ENCODE measurements around the gene IFNK.
"Not testable (repeated sequence)": the region's sequence is repeated elsewhere in the genome, so short reads cannot be mapped to it uniquely, and the experiment has no call there.

The IFNK gene

GRCh38 chr9:27524236-27524635, at the start of gene IFNK:
TSS of gene IFNK (plus strand) at chr9:27524290. CDS start at chr9:27524337, 47 bp downstream.
- DNase-seq (ENCODE audit: low read depth in 2 of 2), result no peak

- DNase-seq (ENCODE audit: low read depth in 2 of 2), result no peak
These were observed 49.8 kb upstream of the IFNK start for GRCh38 chr9:27474305-27474704.

- DNase-seq (ENCODE audit: low read depth in 2 of 2), result no peak
These were observed 49.0 kb upstream of the IFNK start for GRCh38 chr9:27475057-27475595.

GRCh38 chr9:27476870-27477515, 47.1 kb upstream of the IFNK start:
- DNase-seq (ENCODE audit: low read depth in 2 of 2), result no peak

- no peak for DNase-seq (ENCODE audit: low read depth in 2 of 2)
These were observed 45.8 kb upstream of the IFNK start for GRCh38 chr9:27478322-27478721.

GRCh38 chr9:27482709-27483108, 41.4 kb upstream of the IFNK start:
- no peak for DNase-seq (ENCODE audit: low read depth in 2 of 2)

GRCh38 chr9:27483576-27483975, 40.5 kb upstream of the IFNK start:
- DNase-seq (ENCODE audit: low read depth in 2 of 2), result no peak

- no peak for DNase-seq (ENCODE audit: low read depth in 2 of 2)
These were observed 38.9 kb upstream of the IFNK start for GRCh38 chr9:27485158-27485557.

GRCh38 chr9:27487128-27487640, 36.9 kb upstream of the IFNK start:
- DNase-seq (ENCODE audit: low read depth in 2 of 2), result peak in 1 of 2 experiments; percentile 18

- DNase-seq (ENCODE audit: low read depth in 2 of 2), result no peak
These were observed 36.2 kb upstream of the IFNK start for GRCh38 chr9:27487927-27488326.

- no peak for DNase-seq (ENCODE audit: low read depth in 2 of 2)
These were observed 34.8 kb upstream of the IFNK start for GRCh38 chr9:27489087-27489876.

GRCh38 chr9:27491154-27491553, 32.9 kb upstream of the IFNK start:
- DNase-seq (ENCODE audit: low read depth in 2 of 2), result no peak

- DNase-seq (ENCODE audit: low read depth in 2 of 2), result no peak
These were observed 28.5 kb upstream of the IFNK start for GRCh38 chr9:27495480-27496134.

- DNase-seq (ENCODE audit: low read depth in 2 of 2), result no peak
These were observed 28.0 kb upstream of the IFNK start for GRCh38 chr9:27496135-27496504.

GRCh38 chr9:27497883-27498417, 26.1 kb upstream of the IFNK start:
- DNase-seq (ENCODE audit: low read depth in 2 of 2), result no peak

- no peak for DNase-seq (ENCODE audit: low read depth in 2 of 2)
These were observed 24.6 kb upstream of the IFNK start for GRCh38 chr9:27499451-27499850.

- not testable (repeated sequence) for DNase-seq (ENCODE audit: low read depth in 2 of 2)
These were observed 23.2 kb upstream of the IFNK start for GRCh38 chr9:27500902-27501301.

GRCh38 chr9:27503623-27504022, 20.5 kb upstream of the IFNK start:
- DNase-seq (ENCODE audit: low read depth in 2 of 2), result no peak

- no peak for DNase-seq (ENCODE audit: low read depth in 2 of 2)
These were observed 19.8 kb upstream of the IFNK start for GRCh38 chr9:27504259-27504658.

GRCh38 chr9:27505744-27506161, 18.3 kb upstream of the IFNK start:
- no peak for DNase-seq (ENCODE audit: low read depth in 2 of 2)

- no peak for DNase-seq (ENCODE audit: low read depth in 2 of 2)
These were observed 17.1 kb upstream of the IFNK start for GRCh38 chr9:27506981-27507380.

GRCh38 chr9:27510780-27511179, 13.3 kb upstream of the IFNK start:
- DNase-seq (ENCODE audit: low read depth in 2 of 2), result no peak

Data from fibroblast of skin of left quadriceps (primary cell).